Measurements from ENCODE around the gene HDAC6. TPM values are rescaled to one million over a fixed set of nuclear protein-coding genes. Genes with fewer than 3 reads are reported as not detected.

HDAC6 gene
- total and polyA plus RNA-seq, 10 of the 15 experiments (the other 5 are each of a cell fraction or from before 2014, with no cell fraction given): 8.3 to 47.0 (median 34.1) TPM

- no peaks in the 10 kb centered on the region for H3K9me3 ChIP-seq (replicated peaks; ENCODE audit: control insufficient read depth, insufficient read depth, low read length)
- 65% methylated on average over 6 of the region's 6 CpGs for WGBS (ENCODE audit: insufficient coverage, insufficient replicate concordance, low lambda C conversion rate, missing lambda C conversion rate)
- H3K27me3 ChIP-seq (replicated peaks in 1 of 2; ENCODE audit: control insufficient read depth in 2 of 2, insufficient read depth in 2 of 2, low read length in 1 of 2): no peaks in the 10 kb centered on the region
- CTCF ChIA-PET: no interaction called here
- no peaks in the 10 kb centered on the region for H3K4me1 ChIP-seq (ENCODE audit: control insufficient read depth, insufficient read depth, low read length)
- ATAC-seq (no peak), FAIRE-seq (no peak), DNase-seq (ENCODE audit: low read depth, low spot score) (no peak)
- in situ Hi-C loops (cut with MboI) (no loop called here), intact Hi-C loops (cut with micrococcal nuclease; ENCODE audit: unreplicated experiment) (no loop called here)
- H2AFZ ChIP-seq (ENCODE audit: control insufficient read depth, low read depth, low read length): no peak overlapping the region
- POLR2A ChIA-PET: no interaction called here
- H3K79me2 ChIP-seq (ENCODE audit: control insufficient read depth, insufficient read depth, low read length): no peaks in the 10 kb centered on the region
- SMC1A ChIA-PET (ENCODE audit: uncharacterized antibody, unreplicated experiment): no interaction called here
- H3K4me2 ChIP-seq (ENCODE audit: control insufficient read depth, insufficient read depth): no peak overlapping the region
- H3K27ac ChIP-seq (ENCODE audit: control insufficient read depth, insufficient read depth): no peak overlapping the region
- no TSS peak for BruUV-seq (replicated peaks)
- no peaks in the 10 kb centered on the region for H3K36me3 ChIP-seq (ENCODE audit: control insufficient read depth in 2 of 2, insufficient read depth in 2 of 2, low read length in 1 of 2)
- TF ChIP-seq WRNIP1 (IDR thresholded peaks at IDR 0.05; ENCODE audit: borderline replicate concordance, low read depth, low read length): no peak
- no peak for TF ChIP-seq MEF2B (IDR thresholded peaks at IDR 0.05; ENCODE audit: partially characterized antibody, poor library complexity, severe bottlenecking)
- TF ChIP-seq IRF5 (IDR thresholded peaks at IDR 0.05; ENCODE audit: borderline replicate concordance): no peak
- no peak for TF ChIP-seq NFYB (IDR thresholded peaks at IDR 0.05; ENCODE audit: insufficient read depth, low read depth, low read length)
- H3K4me3 ChIP-seq: no peak overlapping the region
- no peak overlapping the region for H3K9ac ChIP-seq (ENCODE audit: control insufficient read depth, insufficient read depth, low read length)
- H4K20me1 ChIP-seq (ENCODE audit: control insufficient read depth, insufficient read depth): no peaks in the 10 kb centered on the region
- RAD21 ChIA-PET (ENCODE audit: unreplicated experiment): no interaction called here
These were observed 20.2 kb upstream of the HDAC6 start for GRCh38 chrX:48781705-48782104.

GRCh38 chrX:48782216-48782615, 19.7 kb upstream of the HDAC6 start:
- Histone ChIP-seq H3K27ac (ENCODE audit: control insufficient read depth, insufficient read depth) (no peak overlapping the region), H3K79me2 (ENCODE audit: control insufficient read depth, insufficient read depth, low read length) (no peaks in the 10 kb centered on the region), H4K20me1 (ENCODE audit: control insufficient read depth, insufficient read depth) (no peaks in the 10 kb centered on the region), H3K4me1 (ENCODE audit: control insufficient read depth, insufficient read depth, low read length) (no peaks in the 10 kb centered on the region), H3K4me2 (ENCODE audit: control insufficient read depth, insufficient read depth) (no peak overlapping the region), H3K27me3 (replicated peaks in 1 of 2; ENCODE audit: control insufficient read depth in 2 of 2, insufficient read depth in 2 of 2, low read length in 1 of 2) (no peaks in the 10 kb centered on the region), H2AFZ (ENCODE audit: control insufficient read depth, low read depth, low read length) (no peak overlapping the region), H3K36me3 (ENCODE audit: control insufficient read depth in 2 of 2, insufficient read depth in 2 of 2, low read length in 1 of 2) (no peaks in the 10 kb centered on the region), H3K9ac (ENCODE audit: control insufficient read depth, insufficient read depth, low read length) (no peak overlapping the region), H3K9me3 (replicated peaks; ENCODE audit: control insufficient read depth, insufficient read depth, low read length) (no peaks in the 10 kb centered on the region), H3K4me3 (no peak overlapping the region)
- POLR2A ChIA-PET: no interaction called here
- RAD21 ChIA-PET (ENCODE audit: unreplicated experiment): no interaction called here
- CTCF ChIA-PET: no interaction called here
- no TSS peak for BruUV-seq (replicated peaks)
- ATAC-seq (no peak), FAIRE-seq (no peak), DNase-seq (ENCODE audit: low read depth, low spot score) (no peak)
- intact Hi-C loops (cut with micrococcal nuclease; ENCODE audit: unreplicated experiment): no loop called here
- WGBS (ENCODE audit: insufficient coverage, insufficient replicate concordance, low lambda C conversion rate, missing lambda C conversion rate): 50% methylated on average over 2 of the region's 2 CpGs
- SMC1A ChIA-PET (ENCODE audit: uncharacterized antibody, unreplicated experiment): no interaction called here
- in situ Hi-C loops (cut with MboI): no loop called here
- TF ChIP-seq ZBTB40 (IDR thresholded peaks at IDR 0.05; ENCODE audit: borderline replicate concordance): no peak
- TF ChIP-seq STAT1 (conservative IDR thresholded peaks at IDR 0.05): no peak
